Measurements from ENCODE around the gene PRR14. TPM values are rescaled to one million over a fixed set of nuclear protein-coding genes. Genes with fewer than 3 reads are reported as not detected.
A peak's percentile ranks its signal among the peaks of the same experiment; 100 is the strongest.

The PRR14 gene
- total and polyA plus RNA-seq, 2 donors (not counting 1 experiment from before 2014, with no cell fraction given): 2.5 to 6.6 TPM

- peak; percentile 72 to 77 for DNase-seq (ENCODE audit: low read depth in 2 of 2)
- Histone ChIP-seq H3K27me3 (ENCODE audit: control insufficient read depth, insufficient read depth, low read length) (no peaks in the 10 kb centered on the region), H3K4me2 (ENCODE audit: extremely low read depth, insufficient read depth, low read length) (peak within 1 kb of the TSS; percentile 72), H3K4me3 (replicated peaks in 1 of 4; ENCODE audit: control extremely low read depth in 1 of 4, insufficient read depth in 1 of 4, low read depth in 3 of 4, low read length in 4 of 4) (peak within 1 kb of the TSS; percentile 57 to 97 (median 82)), H3K9me3 (ENCODE audit: control insufficient read depth, insufficient read depth, low read depth, low read length) (no peaks in the 10 kb centered on the region), H2AFZ (ENCODE audit: low read length) (peak within 1 kb of the TSS; percentile 66), H3K4me1 (ENCODE audit: control insufficient read depth, extremely low read depth, insufficient read depth, low read length) (peaks cover 5% of the 10 kb centered on the region), H3K27ac (ENCODE audit: insufficient read depth, low read length) (peak within 1 kb of the TSS; percentile 98), H3K9ac (ENCODE audit: insufficient read depth, low read length) (peak within 1 kb of the TSS; percentile 100), H3K36me3 (ENCODE audit: control insufficient read depth, insufficient read depth, low read length) (peaks cover 8% of the 10 kb centered on the region), H3K79me2 (ENCODE audit: control insufficient read depth, insufficient read depth, low read length) (peaks cover 33% of the 10 kb centered on the region), H4K20me1 (ENCODE audit: control insufficient read depth, extremely low read depth, insufficient read depth, low read length) (no peaks in the 10 kb centered on the region)
- TF ChIP-seq, protein P1, sequence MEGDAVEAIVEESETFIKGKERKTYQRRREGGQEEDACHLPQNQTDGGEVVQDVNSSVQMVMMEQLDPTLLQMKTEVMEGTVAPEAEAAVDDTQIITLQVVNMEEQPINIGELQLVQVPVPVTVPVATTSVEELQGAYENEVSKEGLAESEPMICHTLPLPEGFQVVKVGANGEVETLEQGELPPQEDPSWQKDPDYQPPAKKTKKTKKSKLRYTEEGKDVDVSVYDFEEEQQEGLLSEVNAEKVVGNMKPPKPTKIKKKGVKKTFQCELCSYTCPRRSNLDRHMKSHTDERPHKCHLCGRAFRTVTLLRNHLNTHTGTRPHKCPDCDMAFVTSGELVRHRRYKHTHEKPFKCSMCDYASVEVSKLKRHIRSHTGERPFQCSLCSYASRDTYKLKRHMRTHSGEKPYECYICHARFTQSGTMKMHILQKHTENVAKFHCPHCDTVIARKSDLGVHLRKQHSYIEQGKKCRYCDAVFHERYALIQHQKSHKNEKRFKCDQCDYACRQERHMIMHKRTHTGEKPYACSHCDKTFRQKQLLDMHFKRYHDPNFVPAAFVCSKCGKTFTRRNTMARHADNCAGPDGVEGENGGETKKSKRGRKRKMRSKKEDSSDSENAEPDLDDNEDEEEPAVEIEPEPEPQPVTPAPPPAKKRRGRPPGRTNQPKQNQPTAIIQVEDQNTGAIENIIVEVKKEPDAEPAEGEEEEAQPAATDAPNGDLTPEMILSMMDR (conservative IDR thresholded peaks at IDR 0.05 in 1 of 2, IDR thresholded peaks at IDR 0.05 in 1 of 2; ENCODE audit: low read depth in 1 of 2, low read length in 2 of 2): no peak
- no peak for TF ChIP-seq EZH2 (IDR thresholded peaks at IDR 0.05; ENCODE audit: low read length, missing control alignments)
Observed at GRCh38 chr16:30698816-30699614, 48.3 kb downstream of the PRR14 start, which contains the start of gene SRCAP. Gene SRCAP, plus strand, starts transcription at chr16:30699171. Its CDS starts 1,654 bp downstream, at chr16:30700825.

- Histone ChIP-seq H2AFZ (ENCODE audit: low read length) (no peak overlapping the region), H3K27ac (ENCODE audit: insufficient read depth, low read length) (peak overlapping the region; percentile 98), H3K79me2 (ENCODE audit: control insufficient read depth, insufficient read depth, low read length) (peaks cover 33% of the 10 kb centered on the region)
Observed at GRCh38 chr16:30699615-30700099, 48.9 kb downstream of the PRR14 start.

DNA sequence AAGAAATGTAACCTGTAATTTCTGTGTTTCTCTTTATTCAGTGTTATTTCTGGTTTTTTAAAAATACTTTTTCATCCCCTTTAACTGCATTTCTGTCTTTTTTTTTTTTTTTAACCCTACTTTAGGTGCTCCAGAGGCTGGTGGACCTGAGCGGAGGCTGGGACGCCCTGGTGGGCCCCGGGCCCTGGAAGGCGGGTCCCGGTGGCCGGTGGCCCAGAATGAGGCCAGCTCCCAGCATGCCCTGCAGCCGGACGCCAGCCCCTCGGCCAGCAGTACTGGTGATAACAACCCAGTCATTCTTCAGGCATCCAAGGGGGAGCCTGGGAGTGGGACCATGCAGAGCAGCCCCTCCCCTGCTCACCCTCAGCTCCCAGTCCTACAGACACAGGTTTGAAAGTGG, 49.7 kb downstream of the PRR14 start:
- no peaks in the 10 kb centered on the region for H3K9me3 ChIP-seq (ENCODE audit: control insufficient read depth, insufficient read depth, low read depth, low read length)

More at GRCh38 chr16:30699615-30700099, 48.9 kb downstream of the PRR14 start:
- H3K4me3 ChIP-seq (replicated peaks in 1 of 4; ENCODE audit: control extremely low read depth in 1 of 4, insufficient read depth in 1 of 4, low read depth in 3 of 4, low read length in 4 of 4): peak overlapping the region; percentile 57 to 97 (median 82)
- H3K36me3 ChIP-seq (ENCODE audit: control insufficient read depth, insufficient read depth, low read length): peaks cover 8% of the 10 kb centered on the region
- H3K4me2 ChIP-seq (ENCODE audit: extremely low read depth, insufficient read depth, low read length): peak overlapping the region; percentile 38
- no peak for DNase-seq (ENCODE audit: low read depth in 2 of 2)
- H3K27me3 ChIP-seq (ENCODE audit: control insufficient read depth, insufficient read depth, low read length): no peaks in the 10 kb centered on the region
- peaks cover 5% of the 10 kb centered on the region for H3K4me1 ChIP-seq (ENCODE audit: control insufficient read depth, extremely low read depth, insufficient read depth, low read length)
- peak overlapping the region; percentile 100 for H3K9ac ChIP-seq (ENCODE audit: insufficient read depth, low read length)
- no peaks in the 10 kb centered on the region for H3K9me3 ChIP-seq (ENCODE audit: control insufficient read depth, insufficient read depth, low read depth, low read length)
- TF ChIP-seq, protein P1 (conservative IDR thresholded peaks at IDR 0.05 in 1 of 2, IDR thresholded peaks at IDR 0.05 in 1 of 2; ENCODE audit: low read depth in 1 of 2, low read length in 2 of 2): no peak
- no peak for TF ChIP-seq EZH2 (IDR thresholded peaks at IDR 0.05; ENCODE audit: low read length, missing control alignments)
- no peaks in the 10 kb centered on the region for H4K20me1 ChIP-seq (ENCODE audit: control insufficient read depth, extremely low read depth, insufficient read depth, low read length)

More for the DNA sequence above, 49.7 kb downstream of the PRR14 start:
- Histone ChIP-seq H3K79me2 (ENCODE audit: control insufficient read depth, insufficient read depth, low read length) (peaks cover 33% of the 10 kb centered on the region), H3K9ac (ENCODE audit: insufficient read depth, low read length) (no peak overlapping the region), H2AFZ (ENCODE audit: low read length) (no peak overlapping the region), H3K27ac (ENCODE audit: insufficient read depth, low read length) (no peak overlapping the region), H3K27me3 (ENCODE audit: control insufficient read depth, insufficient read depth, low read length) (no peaks in the 10 kb centered on the region), H4K20me1 (ENCODE audit: control insufficient read depth, extremely low read depth, insufficient read depth, low read length) (no peaks in the 10 kb centered on the region), H3K36me3 (ENCODE audit: control insufficient read depth, insufficient read depth, low read length) (peaks cover 11% of the 10 kb centered on the region), H3K4me2 (ENCODE audit: extremely low read depth, insufficient read depth, low read length) (peak overlapping the region; percentile 38), H3K4me1 (ENCODE audit: control insufficient read depth, extremely low read depth, insufficient read depth, low read length) (peaks cover 5% of the 10 kb centered on the region), H3K4me3 (replicated peaks in 1 of 4; ENCODE audit: control extremely low read depth in 1 of 4, insufficient read depth in 1 of 4, low read depth in 3 of 4, low read length in 4 of 4) (peak overlapping the region in 2 of 4 experiments; percentile 91 to 97)
- no peak for TF ChIP-seq EZH2 (IDR thresholded peaks at IDR 0.05; ENCODE audit: low read length, missing control alignments)
- TF ChIP-seq, protein P1 (conservative IDR thresholded peaks at IDR 0.05 in 1 of 2, IDR thresholded peaks at IDR 0.05 in 1 of 2; ENCODE audit: low read depth in 1 of 2, low read length in 2 of 2): no peak
- DNase-seq (ENCODE audit: low read depth in 2 of 2): peak in 1 of 2 donors; percentile 76

Measured in fibroblast of lung (primary cell).